Stomach (tissue), 9 donors: Measurements from ENCODE around the gene SH3BGRL. TPM values are rescaled to one million over a fixed set of nuclear protein-coding genes. Genes with fewer than 3 reads are reported as not detected.

ENCODE experiments used
- DNase-seq, 2 donors: peaks; one replicate each; pipeline versions ENCODE4 v3.0.0 to v3.0.0-alpha.2; 2013 to 2019
- H3K27ac ChIP-seq, 5 donors: fragments of 200-600 bp in 4 of 5; sonication (generic) in 4 of 5; one replicate each; pipeline ENCODE4 v1.5.1; 2013 to 2019; ENCODE audit warnings: mild to moderate bottlenecking in 1 of 5, moderate library complexity in 1 of 5
- H3K27me3 ChIP-seq, 3 donors: fragments of 200-600 bp; sonication (generic); one replicate each; pipeline ENCODE4 v1.5.1; 2017 to 2019; ENCODE audit warnings: mixed run types in 1 of 3
- H3K36me3 ChIP-seq, 4 donors: fragments of 200-600 bp; sonication (generic); 1 replicate in 3 of 4; 2 replicates in 1 of 4; pipeline ENCODE4 v1.5.1; 2016 to 2019
- H3K4me1 ChIP-seq, 4 donors: fragments of 200-600 bp; sonication (generic); one replicate each; pipeline ENCODE4 v1.5.1; 2016 to 2019
- H3K4me3 ChIP-seq, 4 donors: fragments of 200-600 bp; sonication (generic) in 3 of 4; one replicate each; pipeline ENCODE4 v1.5.1; 2016 to 2019; ENCODE audit warnings: mild to moderate bottlenecking in 1 of 4
- H3K9me3 ChIP-seq, 4 donors: fragments of 200-600 bp; sonication (generic); one replicate each; pipeline ENCODE4 v1.5.1; 2016 to 2019
- CTCF ChIP-seq, 7 experiments: fragments of 450-650 bp in 4 of 7; fragments of 200-600 bp in 3 of 7; sonication (generic) in 3 of 7; IDR thresholded peaks; one replicate each; pipeline ENCODE4 v1.5.1; 2016 to 2019; ENCODE audit warnings: antibody characterized with exemption in 7 of 7, control low read depth in 2 of 7, mild to moderate bottlenecking in 1 of 7
- EP300 ChIP-seq: sonication (generic); formaldehyde crosslinking; IDR thresholded peaks from one replicate; pipeline ENCODE4 v1.6.1; 2017; ENCODE audit warnings: antibody characterized with exemption
- POLR2A ChIP-seq, 4 donors: fragments of 450-650 bp; IDR thresholded peaks; one replicate each; pipeline ENCODE4 v1.6.1; 2016; ENCODE audit warnings: antibody characterized with exemption in 4 of 4, control low read depth in 2 of 4, mild to moderate bottlenecking in 1 of 4, moderate library complexity in 1 of 4
- POLR2AphosphoS5 ChIP-seq, 3 donors: sonication (generic); formaldehyde crosslinking; IDR thresholded peaks; one replicate each; pipeline ENCODE4 v1.6.1; 2016; ENCODE audit warnings: antibody characterized with exemption in 3 of 3
- WGBS, 5 donors: extraction: QIAGEN DNeasy Blood & Tissue Kit in 3 of 5; methylation state at CpG; one replicate each; pipeline versions ENCODE4 v1.1.5 to v1.1.7; 2013 to 2018; 5-methylcytosine and 5-hydroxymethylcytosine counted together
- intact Hi-C: fragments of 100-400 bp; cut with DNase I; formaldehyde crosslinking; loops from one replicate; pipeline ENCODE4 v1.15.1; 2023; ENCODE audit warnings: low total_unique reads
- polyA plus RNA-seq, 3 donors: library from polyadenylated mRNA; stranded (reverse); fragments of 200-250 nt; gene quantifications; one replicate each; pipeline ENCODE4 v1.2.3, GENCODE V29; 2013
- total RNA-seq, 5 donors: library from RNA; depleted of rRNA; stranded (reverse); fragments of >200 nt; gene quantifications; one replicate each; pipeline versions ENCODE4 v1.1.0 to v1.2.3, GENCODE V29; 2014 to 2016
- donor health status: healthy with polysubstance abuse.
- donor health status: Bipolar disorder and iron deficiency.
- donor health status: healthy.

The SH3BGRL gene
- total and polyA plus RNA-seq, 8 donors = 37.1 to 379 (median 110) TPM

DNA sequence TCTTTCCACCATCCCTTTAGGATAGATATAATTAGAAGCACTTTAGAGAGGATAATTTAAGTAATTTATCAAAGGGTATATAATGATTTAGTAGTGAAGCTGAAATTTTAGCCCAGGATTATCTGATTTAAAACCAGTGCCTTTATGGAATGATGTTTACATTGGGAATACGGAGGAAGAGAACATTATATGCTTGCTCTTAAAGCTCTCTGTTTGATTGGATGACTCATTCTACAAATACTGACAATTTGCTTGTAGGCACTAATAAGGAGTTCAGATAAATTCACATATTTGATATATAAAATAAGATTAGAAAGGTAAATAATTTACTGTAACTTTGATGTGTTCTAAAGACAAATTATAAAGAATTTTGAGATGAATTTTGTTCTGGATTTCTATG is 84.7 kb downstream of the SH3BGRL start:
- Histone ChIP-seq H3K36me3 (peaks cover 0 to 8% (median 3%) of the 10 kb centered on the region in 4 donors), H3K4me1 (no peaks in the 10 kb centered on the region), H3K9me3 (peaks cover 0 to 17% (median 5%) of the 10 kb centered on the region in 4 donors), H3K27ac (no peak overlapping the region), H3K27me3 (no peaks in the 10 kb centered on the region), H3K4me3 (no peak overlapping the region)
- intact Hi-C loops = no loop called here
- TF ChIP-seq POLR2AphosphoS5 (IDR thresholded peaks at IDR 0.05) (no peak), POLR2A (IDR thresholded peaks at IDR 0.05) (no peak), CTCF (IDR thresholded peaks at IDR 0.05) (no peak), EP300 (no peak)
- no peak for DNase-seq
- WGBS, 5 donors = 19 to 41% (median 30%) methylated on average over 1 of the region's 1 CpG

DNA sequence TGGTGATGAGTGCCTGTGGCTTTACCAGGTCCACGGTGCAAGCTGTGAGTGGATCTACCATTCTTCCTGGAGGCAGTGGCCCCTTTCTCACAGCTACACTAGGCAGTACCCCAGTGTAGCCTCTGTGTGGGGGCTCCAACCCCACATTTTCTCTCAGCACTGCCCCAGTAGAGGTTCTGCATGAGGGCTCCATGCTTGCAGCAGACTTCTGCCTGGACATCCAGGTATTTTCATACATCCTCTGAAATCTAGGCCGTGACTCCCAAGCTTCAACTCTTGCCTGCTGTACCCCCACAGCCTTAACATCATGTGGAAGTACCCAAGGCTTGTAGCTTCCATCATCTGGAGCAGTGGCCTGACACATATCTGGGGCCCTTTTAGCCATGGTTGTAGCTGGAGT is 90.1 kb downstream of the SH3BGRL start:
- Histone ChIP-seq H3K27me3 (no peaks in the 10 kb centered on the region), H3K9me3 (peaks cover 0 to 44% (median 25%) of the 10 kb centered on the region in 4 donors), H3K4me1 (no peaks in the 10 kb centered on the region), H3K27ac (no peak overlapping the region), H3K4me3 (no peak overlapping the region), H3K36me3 (peaks cover 0 to 38% (median 15%) of the 10 kb centered on the region in 4 donors)
- intact Hi-C loops = no loop called here
- TF ChIP-seq EP300 (no peak), POLR2AphosphoS5 (IDR thresholded peaks at IDR 0.05) (no peak), CTCF (IDR thresholded peaks at IDR 0.05) (no peak), POLR2A (IDR thresholded peaks at IDR 0.05) (no peak)
- WGBS, 5 donors = 77 to 100% (median 100%) methylated on average over 1 to 2 of the region's 2 CpGs
- DNase-seq = no peak

DNA sequence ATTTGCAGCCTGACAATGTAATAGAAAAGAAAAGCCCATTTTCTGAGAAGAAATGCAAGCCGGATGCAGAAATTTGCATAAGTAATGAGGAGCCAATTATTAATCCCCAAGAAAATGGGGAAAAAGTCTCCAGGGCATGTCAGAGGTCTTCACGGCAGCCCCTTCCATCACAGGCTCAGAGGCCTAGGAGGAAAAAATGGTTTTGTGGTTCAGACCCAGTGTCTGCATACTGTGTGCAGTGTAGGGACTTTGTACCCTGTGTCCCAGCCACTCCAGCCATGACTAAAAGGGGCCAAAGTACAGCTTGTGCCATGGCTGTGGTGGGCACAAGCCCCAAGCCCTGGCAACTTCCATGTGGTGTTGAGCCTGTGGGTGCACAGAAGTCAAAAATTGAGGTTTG is 92.2 kb downstream of the SH3BGRL start:
- H3K9me3 ChIP-seq = peaks cover 0 to 40% (median 25%) of the 10 kb centered on the region in 4 donors
- intact Hi-C loops = no loop called here
- WGBS, 5 donors = 91 to 100% (median 100%) methylated on average over 2 of the region's 2 CpGs
- peaks cover 0 to 38% (median 15%) of the 10 kb centered on the region in 4 donors for H3K36me3 ChIP-seq
- H3K4me3 ChIP-seq = no peak overlapping the region
- no peak for TF ChIP-seq CTCF (IDR thresholded peaks at IDR 0.05)
- TF ChIP-seq EP300 = no peak
- no peak for TF ChIP-seq POLR2AphosphoS5 (IDR thresholded peaks at IDR 0.05)
- TF ChIP-seq POLR2A (IDR thresholded peaks at IDR 0.05) = no peak
- no peak for DNase-seq
- no peaks in the 10 kb centered on the region for H3K27me3 ChIP-seq
- no peak overlapping the region for H3K27ac ChIP-seq
- H3K4me1 ChIP-seq = no peaks in the 10 kb centered on the region

- TF ChIP-seq POLR2AphosphoS5 (IDR thresholded peaks at IDR 0.05) = no peak
- no peak for TF ChIP-seq POLR2A (IDR thresholded peaks at IDR 0.05)
- no peak for TF ChIP-seq EP300
- TF ChIP-seq CTCF (IDR thresholded peaks at IDR 0.05) = no peak
- Histone ChIP-seq H3K4me3 (no peak overlapping the region), H3K9me3 (no peaks in the 10 kb centered on the region), H3K27ac (no peak overlapping the region), H3K27me3 (no peaks in the 10 kb centered on the region), H3K36me3 (no peaks in the 10 kb centered on the region), H3K4me1 (no peaks in the 10 kb centered on the region)
- DNase-seq = no peak
- WGBS, 5 donors = 80 to 100% (median 94%) methylated on average over 1 of the region's 1 CpG
- intact Hi-C loops = no loop called here
These were observed 100.0 kb downstream of the SH3BGRL start for GRCh38 chrX:81301877-81302276.
